Activated CD8-positive, alpha-beta memory T cell treated with anti-CD3 and anti-CD28 coated beads, Interleukin-2, amount 50 U/mL, for 4 hours (primary cell): ENCODE measurements around the gene SIRT7.

Source experiments
- DNase-seq: peaks from one replicate; pipeline ENCODE4 v3.0.0-alpha.2; 2020

The SIRT7 gene

GRCh38 chr17:81904600-81905423, 13.2 kb downstream of the SIRT7 start:
- no peak for DNase-seq

- no peak for DNase-seq
These were observed 13.9 kb downstream of the SIRT7 start for GRCh38 chr17:81903896-81904599.

- DNase-seq, result no peak
These were observed 14.6 kb downstream of the SIRT7 start for GRCh38 chr17:81903415-81903831.

GRCh38 chr17:81902653-81903414, 15.1 kb downstream of the SIRT7 start:
- no peak for DNase-seq

GRCh38 chr17:81902023-81902652, 15.8 kb downstream of the SIRT7 start, which contains the start of gene NPB:
NPB (plus strand) TSS chr17:81902238; CDS start chr17:81902278, 40 bp downstream.
- no peak for DNase-seq

GRCh38 chr17:81901167-81902022, 16.6 kb downstream of the SIRT7 start:
- DNase-seq, result no peak

GRCh38 chr17:81900181-81900820, 17.7 kb downstream of the SIRT7 start:
- no peak for DNase-seq

GRCh38 chr17:81899514-81900166, 18.3 kb downstream of the SIRT7 start:
- DNase-seq, result no peak

GRCh38 chr17:81898885-81899284, 19.1 kb downstream of the SIRT7 start:
- DNase-seq, result no peak

GRCh38 chr17:81898029-81898866, 19.7 kb downstream of the SIRT7 start:
- no peak for DNase-seq

GRCh38 chr17:81895400-81895799, 22.6 kb downstream of the SIRT7 start:
- DNase-seq, result no peak

GRCh38 chr17:81891303-81891552, 26.7 kb downstream of the SIRT7 start:
- no peak for DNase-seq

GRCh38 chr17:81890447-81891302, 27.3 kb downstream of the SIRT7 start:
- DNase-seq, result peak; percentile 22

GRCh38 chr17:81889602-81890001, 28.4 kb downstream of the SIRT7 start:
- DNase-seq, result no peak

- no peak for DNase-seq
These were observed 28.9 kb downstream of the SIRT7 start for GRCh38 chr17:81888988-81889595.

GRCh38 chr17:81888105-81888987, 29.6 kb downstream of the SIRT7 start:
- DNase-seq, result no peak

GRCh38 chr17:81885869-81886548, 32.0 kb downstream of the SIRT7 start:
- DNase-seq, result no peak
